Thyroid gland (tissue), 4 donors: Measurements from ENCODE around the gene C5orf58. TPM values are rescaled to one million over a fixed set of nuclear protein-coding genes. Genes with fewer than 3 reads are reported as not detected.

Source experiments
- DNase-seq, 2 donors: peaks; one replicate each; pipeline ENCODE4 v3.0.0-alpha.2; 2019
- H3K27ac ChIP-seq, 3 donors: fragments of 200-600 bp; sonication (generic); 1 replicate in 2 of 3; 2 replicates in 1 of 3; pipeline ENCODE4 v1.5.1; 2016 to 2019; ENCODE audit warnings: mild to moderate bottlenecking in 1 of 3, moderate library complexity in 1 of 3
- H3K27me3 ChIP-seq: fragments of 200-600 bp; sonication (generic); one replicate; pipeline ENCODE4 v1.5.1; 2019
- H3K36me3 ChIP-seq, 2 donors: fragments of 200-600 bp; sonication (generic); one replicate each; pipeline ENCODE4 v1.5.1; 2016 to 2019
- H3K4me1 ChIP-seq, 2 donors: fragments of 200-600 bp; sonication (generic); one replicate each; pipeline ENCODE4 v1.5.1; 2017 to 2019
- H3K4me3 ChIP-seq, 3 donors: fragments of 200-600 bp; sonication (generic); replicated peaks in 1 of 3; 1 replicate in 2 of 3; 2 replicates in 1 of 3; pipeline ENCODE4 v1.5.1; 2016; ENCODE audit warnings: mild to moderate bottlenecking in 1 of 3
- H3K9me3 ChIP-seq: fragments of 200-600 bp; sonication (generic); one replicate; pipeline ENCODE4 v1.5.1; 2017
- CTCF ChIP-seq, 6 experiments: fragments of 200-600 bp in 3 of 6; fragments of 450-650 bp in 3 of 6; sonication (generic) in 3 of 6; IDR thresholded peaks; one replicate each; pipeline ENCODE4 v1.5.1; 2016 to 2019; ENCODE audit warnings: antibody characterized with exemption in 6 of 6, mild to moderate bottlenecking in 2 of 6, inconsistent platforms in 1 of 6, moderate library complexity in 1 of 6
- POLR2A ChIP-seq, 2 donors: fragments of 450-650 bp; IDR thresholded peaks; one replicate each; pipeline ENCODE4 v1.6.1; 2017; ENCODE audit warnings: antibody characterized with exemption in 2 of 2, mild to moderate bottlenecking in 2 of 2, moderate library complexity in 1 of 2
- WGBS, 2 donors: methylation state at CpG; one replicate each; pipeline ENCODE4 v1.1.5; 2017; 5-methylcytosine and 5-hydroxymethylcytosine counted together
- intact Hi-C: fragments of 100-400 bp; cut with DNase I; formaldehyde crosslinking; loops from one replicate; pipeline ENCODE4 v1.15.1; 2023
- total RNA-seq, 4 donors: library from RNA; depleted of rRNA; stranded (reverse); fragments of >200 nt; gene quantifications; one replicate each; pipeline ENCODE4 v1.2.3, GENCODE V29; 2016

Gene C5orf58
- total RNA-seq, 4 donors from 2014 or later, result not detected

- no peaks in the 10 kb centered on the region for H3K9me3 ChIP-seq
- intact Hi-C loops, result no loop called here
- TF ChIP-seq POLR2A (IDR thresholded peaks at IDR 0.05), result no peak
- TF ChIP-seq CTCF (IDR thresholded peaks at IDR 0.05), result no peak
- H3K4me3 ChIP-seq, result no peak overlapping the region
- H3K27me3 ChIP-seq, result no peaks in the 10 kb centered on the region
- no peaks in the 10 kb centered on the region for H3K36me3 ChIP-seq
- DNase-seq, result peak in 1 of 2 donors; percentile 22
- H3K4me1 ChIP-seq, result peaks cover 2 to 3% of the 10 kb centered on the region in 2 donors
- 57 to 68% methylated on average over 1 of the region's 1 CpG for WGBS, 2 donors
- H3K27ac ChIP-seq, result no peak overlapping the region
Measured at GRCh38 chr5:170287532-170287931, 54.7 kb downstream of the C5orf58 start.

GRCh38 chr5:170288151-170288550 lies 55.4 kb downstream of the C5orf58 start:
- peaks cover 2 to 3% of the 10 kb centered on the region in 2 donors for H3K4me1 ChIP-seq
- 73 to 91% methylated on average over 2 of the region's 2 CpGs for WGBS, 2 donors
- H3K9me3 ChIP-seq, result no peaks in the 10 kb centered on the region
- H3K27me3 ChIP-seq, result no peaks in the 10 kb centered on the region
- no peaks in the 10 kb centered on the region for H3K36me3 ChIP-seq
- H3K4me3 ChIP-seq, result no peak overlapping the region
- no peak for DNase-seq
- no peak overlapping the region for H3K27ac ChIP-seq
- no peak for TF ChIP-seq CTCF (IDR thresholded peaks at IDR 0.05)
- TF ChIP-seq POLR2A (IDR thresholded peaks at IDR 0.05), result no peak
- intact Hi-C loops, result no loop called here

GRCh38 chr5:170288551-170288950 lies 55.8 kb downstream of the C5orf58 start:
- WGBS, 2 donors, result 71 to 83% methylated on average over 3 of the region's 3 CpGs
- TF ChIP-seq POLR2A (IDR thresholded peaks at IDR 0.05), result no peak
- TF ChIP-seq CTCF (IDR thresholded peaks at IDR 0.05), result no peak
- intact Hi-C loops, result no loop called here
- Histone ChIP-seq H3K27me3 (no peaks in the 10 kb centered on the region), H3K4me3 (no peak overlapping the region), H3K36me3 (no peaks in the 10 kb centered on the region), H3K4me1 (peaks cover 2 to 3% of the 10 kb centered on the region in 2 donors), H3K27ac (no peak overlapping the region), H3K9me3 (no peaks in the 10 kb centered on the region)
- no peak for DNase-seq

DNA sequence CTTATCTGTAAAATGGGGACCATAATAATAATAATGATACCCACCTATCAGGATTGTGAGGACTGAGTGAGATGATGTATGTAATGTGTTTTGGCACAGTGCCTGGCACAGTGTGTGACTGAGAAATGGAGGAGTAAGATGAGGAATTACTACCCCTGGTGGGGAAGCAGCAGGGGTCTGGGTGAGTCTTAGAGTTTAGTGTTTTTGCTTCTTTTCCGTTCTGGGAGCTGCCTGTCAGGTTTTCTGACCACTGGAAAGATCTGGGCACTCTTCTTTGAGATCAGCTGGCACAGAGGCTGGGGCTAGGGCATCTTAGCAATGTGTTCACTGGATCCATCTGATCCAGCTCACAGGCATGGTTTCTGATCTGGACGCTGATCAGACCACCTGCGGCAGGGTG lies 56.3 kb downstream of the C5orf58 start:
- Histone ChIP-seq H3K27ac (peak overlapping the region in 1 of 3 donors; percentile 17), H3K9me3 (no peaks in the 10 kb centered on the region), H3K27me3 (no peaks in the 10 kb centered on the region), H3K36me3 (no peaks in the 10 kb centered on the region), H3K4me1 (peaks cover 2 to 3% of the 10 kb centered on the region in 2 donors), H3K4me3 (no peak overlapping the region)
- intact Hi-C loops, result no loop called here
- 85 to 97% methylated on average over 3 of the region's 3 CpGs for WGBS, 2 donors
- DNase-seq, result no peak
- TF ChIP-seq CTCF (IDR thresholded peaks at IDR 0.05) (no peak), POLR2A (IDR thresholded peaks at IDR 0.05) (no peak)

DNA sequence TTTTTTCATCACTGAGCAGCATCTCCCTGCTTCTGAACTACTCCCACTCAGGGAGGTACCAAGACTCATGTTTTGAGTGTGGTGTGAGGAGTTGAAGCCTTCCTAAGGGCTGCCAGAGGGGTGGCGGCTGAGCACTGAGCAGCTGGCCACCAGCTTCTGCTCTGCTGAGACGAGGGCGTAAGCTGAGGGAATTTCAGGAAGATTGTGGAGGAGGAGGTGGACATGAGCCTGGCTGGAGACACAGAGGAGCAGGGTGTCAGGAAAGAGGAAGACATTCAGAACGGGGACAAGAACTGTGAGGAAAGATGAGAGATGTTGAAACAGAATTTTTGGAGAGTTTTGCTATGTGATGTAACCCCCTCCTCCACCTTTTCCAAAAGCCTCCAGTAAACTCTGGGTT lies 57.0 kb downstream of the C5orf58 start:
- Histone ChIP-seq H3K4me3 (no peak overlapping the region), H3K27me3 (no peaks in the 10 kb centered on the region), H3K27ac (peak overlapping the region in 1 of 3 donors; percentile 17), H3K4me1 (peaks cover 2 to 3% of the 10 kb centered on the region in 2 donors), H3K9me3 (no peaks in the 10 kb centered on the region), H3K36me3 (no peaks in the 10 kb centered on the region)
- DNase-seq, result no peak
- 63 to 80% methylated on average over 4 of the region's 4 CpGs for WGBS, 2 donors
- TF ChIP-seq POLR2A (IDR thresholded peaks at IDR 0.05) (no peak), CTCF (IDR thresholded peaks at IDR 0.05) (no peak)
- intact Hi-C loops, result no loop called here
